ENCODE data around the gene HSD17B3.

The HSD17B3 gene

DNA sequence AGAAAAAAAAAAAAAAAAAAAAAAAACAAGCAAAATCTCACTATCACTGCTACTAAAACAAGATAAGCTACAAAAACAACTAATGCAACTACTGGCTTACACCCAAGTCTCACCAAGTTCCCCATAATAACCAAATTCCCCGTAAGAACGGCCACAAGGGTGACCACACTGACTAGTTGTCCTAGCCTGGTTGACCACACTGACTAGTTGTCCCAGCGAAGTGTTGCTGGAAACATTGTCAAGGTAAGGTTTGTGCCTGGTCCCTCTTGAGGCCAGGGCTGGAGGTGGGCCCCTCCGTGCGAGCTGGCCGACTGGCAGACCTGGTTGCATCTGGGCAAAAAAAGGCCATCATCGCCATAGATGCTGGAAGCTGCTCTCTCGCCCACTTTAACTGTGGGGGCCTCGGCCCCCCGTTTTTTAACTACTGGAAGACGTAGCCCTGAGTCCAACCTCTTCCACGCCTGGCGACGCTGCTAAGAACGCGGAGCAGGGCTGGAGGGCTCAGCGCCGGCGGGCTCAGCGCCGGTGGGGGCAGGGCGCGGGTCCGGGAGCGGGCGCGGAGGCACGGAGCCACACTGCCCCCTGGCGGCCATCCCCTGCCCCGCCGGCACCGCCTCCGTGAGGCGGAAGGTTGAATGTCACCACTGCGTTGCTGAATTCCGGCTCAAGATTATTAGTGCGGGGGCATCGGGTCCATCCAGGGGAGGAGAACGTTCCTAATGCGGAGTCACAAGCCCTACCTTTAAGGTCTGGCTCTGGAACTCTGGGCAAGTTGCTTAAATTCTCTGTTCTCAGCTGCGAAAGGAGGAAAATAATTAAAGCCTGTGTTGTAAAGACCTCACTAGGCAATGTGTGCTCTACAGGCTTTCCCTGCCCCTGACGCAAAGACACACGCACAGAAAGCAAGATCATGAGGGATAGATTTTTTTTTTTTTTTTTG lies 84.0 kb downstream of the HSD17B3 start:
- DNase-seq (ENCODE audit: low spot score in 2 of 2) (peak; percentile 42 to 69), ATAC-seq (replicated peaks; ENCODE audit: extremely low read depth, poor library complexity, severe bottlenecking) (peak; percentile 82)
- H3K4me3 Mint-ChIP-seq = peak overlapping the region; percentile 41
- H3K27ac Mint-ChIP-seq (ENCODE audit: low read depth) = no peak overlapping the region
- no peaks in the 10 kb centered on the region for H3K4me1 Mint-ChIP-seq
- no peaks in the 10 kb centered on the region for H3K9me3 Mint-ChIP-seq
- no peaks in the 10 kb centered on the region for H3K36me3 Mint-ChIP-seq (ENCODE audit: insufficient read depth)
- peaks cover 75% of the 10 kb centered on the region for H3K27me3 Mint-ChIP-seq

DNA sequence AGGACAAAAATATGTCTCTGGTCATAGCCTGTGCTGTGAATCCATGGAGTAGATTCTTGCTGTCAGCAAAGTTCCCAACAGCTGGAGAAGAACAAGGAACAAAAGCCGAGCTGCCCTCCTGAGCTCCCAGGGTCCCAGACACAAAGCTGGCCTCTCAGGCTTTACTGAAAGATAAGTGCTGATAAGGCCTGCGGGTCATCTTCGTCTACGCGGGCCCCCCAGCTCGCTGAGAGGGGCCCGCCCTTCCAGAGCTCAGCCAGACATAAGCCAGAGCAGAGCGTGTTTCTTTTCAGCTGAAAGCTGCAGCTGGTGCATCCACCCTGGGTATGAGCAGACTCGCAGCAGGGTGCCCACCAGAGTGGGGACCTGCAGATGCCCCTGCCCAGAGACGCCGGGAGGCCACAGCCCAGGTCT lies 84.7 kb downstream of the HSD17B3 start:
- Mint-ChIP-seq H3K27ac (ENCODE audit: low read depth) (no peak overlapping the region), H3K4me3 (peak overlapping the region; percentile 13), H3K9me3 (no peaks in the 10 kb centered on the region), H3K4me1 (no peaks in the 10 kb centered on the region), H3K36me3 (ENCODE audit: insufficient read depth) (no peaks in the 10 kb centered on the region), H3K27me3 (peaks cover 75% of the 10 kb centered on the region)
- no peak for ATAC-seq (replicated peaks; ENCODE audit: extremely low read depth, poor library complexity, severe bottlenecking)
- no peak for DNase-seq (ENCODE audit: low spot score in 2 of 2)

DNA sequence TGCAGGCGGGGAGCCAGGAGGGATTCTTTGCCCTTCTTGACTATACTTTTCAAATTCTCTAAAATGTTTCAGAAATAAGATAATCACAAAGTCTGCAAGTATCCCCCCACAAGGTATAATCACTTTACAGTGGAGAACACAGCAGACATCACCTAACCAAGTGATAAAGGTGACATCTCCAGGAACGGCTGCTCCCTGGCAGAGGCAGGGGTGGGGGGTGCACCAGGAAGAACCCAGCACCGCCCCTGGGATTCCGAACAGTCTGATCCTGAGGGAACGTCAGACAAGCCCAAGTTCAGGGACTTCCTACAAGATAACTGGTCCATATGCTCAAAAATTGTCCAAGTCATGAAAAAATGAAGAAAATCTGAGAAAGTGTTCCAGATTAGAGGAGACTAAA lies 85.4 kb downstream of the HSD17B3 start:
- Mint-ChIP-seq H3K27ac (ENCODE audit: low read depth) (no peak overlapping the region), H3K4me1 (no peaks in the 10 kb centered on the region), H3K27me3 (peaks cover 72% of the 10 kb centered on the region), H3K9me3 (no peaks in the 10 kb centered on the region), H3K36me3 (ENCODE audit: insufficient read depth) (no peaks in the 10 kb centered on the region), H3K4me3 (no peak overlapping the region)
- no peak for ATAC-seq (replicated peaks; ENCODE audit: extremely low read depth, poor library complexity, severe bottlenecking)
- no peak for DNase-seq (ENCODE audit: low spot score in 2 of 2)

DNA sequence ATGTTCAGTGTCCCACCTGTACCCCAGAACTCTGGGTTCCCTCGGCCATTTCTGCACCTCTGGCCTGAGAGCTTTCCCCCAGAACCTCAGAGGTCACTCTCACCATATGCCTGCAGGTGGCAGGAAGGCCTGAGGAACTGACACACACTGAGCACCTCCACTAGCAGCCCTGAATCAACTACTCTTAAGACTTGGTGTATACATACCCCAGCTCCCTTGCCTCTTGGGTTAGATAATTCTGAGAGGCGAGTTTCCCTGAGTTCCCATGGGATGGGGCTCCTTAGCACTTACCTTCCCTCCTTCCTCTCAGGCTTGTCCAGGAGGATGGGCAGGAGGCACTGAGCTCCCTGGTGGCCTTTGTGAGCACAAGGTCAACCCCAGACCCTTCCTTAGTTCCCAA lies 86.1 kb downstream of the HSD17B3 start:
- Mint-ChIP-seq H3K9me3 (no peaks in the 10 kb centered on the region), H3K27ac (ENCODE audit: low read depth) (no peak overlapping the region), H3K4me3 (no peak overlapping the region), H3K4me1 (no peaks in the 10 kb centered on the region), H3K36me3 (ENCODE audit: insufficient read depth) (no peaks in the 10 kb centered on the region), H3K27me3 (peaks cover 72% of the 10 kb centered on the region)
- no peak for DNase-seq (ENCODE audit: low spot score in 2 of 2)
- no peak for ATAC-seq (replicated peaks; ENCODE audit: extremely low read depth, poor library complexity, severe bottlenecking)

DNA sequence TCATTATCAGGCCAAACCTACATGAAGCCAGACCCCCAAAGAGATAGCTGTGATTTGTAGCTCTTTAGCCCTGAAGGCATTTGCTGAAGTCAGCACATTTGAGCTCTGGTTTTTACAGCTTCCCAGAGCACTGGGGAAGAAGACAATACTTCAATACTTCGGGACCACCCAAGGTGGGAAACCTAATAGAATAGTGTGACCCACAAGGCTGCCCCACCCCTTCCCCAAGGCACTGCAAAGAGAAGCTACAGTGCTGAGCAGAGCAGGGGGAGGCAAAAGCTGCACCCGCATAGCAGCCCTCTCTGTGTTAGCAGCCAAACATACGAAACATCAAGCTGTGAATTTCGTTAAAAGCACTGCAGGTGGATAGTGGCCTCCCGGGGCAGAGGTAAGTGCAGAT lies 87.3 kb downstream of the HSD17B3 start:
- no peaks in the 10 kb centered on the region for H3K36me3 Mint-ChIP-seq (ENCODE audit: insufficient read depth)
- no peak for DNase-seq (ENCODE audit: low spot score in 2 of 2)
- H3K4me1 Mint-ChIP-seq = no peaks in the 10 kb centered on the region
- ATAC-seq (replicated peaks; ENCODE audit: extremely low read depth, poor library complexity, severe bottlenecking) = no peak
- H3K4me3 Mint-ChIP-seq = no peak overlapping the region
- H3K27ac Mint-ChIP-seq (ENCODE audit: low read depth) = no peak overlapping the region
- H3K9me3 Mint-ChIP-seq = no peaks in the 10 kb centered on the region
- peaks cover 76% of the 10 kb centered on the region for H3K27me3 Mint-ChIP-seq

DNA sequence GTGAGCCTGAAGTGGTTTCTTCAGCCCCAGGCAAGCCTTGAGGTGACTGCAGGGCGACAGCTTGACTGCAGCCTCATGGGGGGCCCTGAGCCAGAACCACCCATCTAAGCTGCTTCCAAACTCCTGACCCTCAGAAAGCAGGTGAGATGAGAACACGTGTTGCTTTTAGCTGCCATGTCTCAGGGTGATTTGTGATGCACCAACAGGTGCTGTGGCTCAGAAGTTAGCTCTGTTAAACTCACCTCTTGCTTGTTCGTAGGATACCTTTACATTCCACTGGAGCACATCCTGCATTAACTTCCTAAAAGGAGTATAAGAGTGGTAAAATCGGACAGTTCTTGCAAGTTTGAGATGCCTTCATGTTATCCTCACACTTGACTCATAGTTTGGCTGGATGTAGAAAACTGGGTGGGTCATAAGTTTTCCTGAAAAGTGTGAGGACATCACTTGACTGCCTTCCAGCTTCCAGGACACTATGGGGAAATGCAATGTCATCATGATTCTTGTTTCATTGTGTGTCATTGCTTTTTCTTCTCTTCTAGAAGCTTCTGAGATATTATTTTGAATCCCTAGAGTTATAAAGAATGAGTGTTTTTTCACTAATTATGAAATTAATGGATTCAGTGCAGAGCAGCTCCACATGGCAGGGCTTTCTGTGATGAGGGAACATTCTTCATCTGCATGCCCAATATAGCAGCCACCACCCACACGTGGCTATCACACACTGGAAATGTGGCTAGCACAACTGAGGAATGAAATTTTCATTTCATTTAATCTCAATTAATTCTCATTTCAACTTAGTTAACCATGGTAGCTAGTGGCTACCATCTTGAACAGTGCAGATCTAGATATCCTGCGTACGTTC lies 92.3 kb downstream of the HSD17B3 start:
- Mint-ChIP-seq H3K36me3 (ENCODE audit: insufficient read depth) (no peaks in the 10 kb centered on the region), H3K4me1 (no peaks in the 10 kb centered on the region), H3K27ac (ENCODE audit: low read depth) (no peak overlapping the region), H3K4me3 (no peak overlapping the region), H3K27me3 (peaks cover 40% of the 10 kb centered on the region), H3K9me3 (no peaks in the 10 kb centered on the region)
- ATAC-seq (replicated peaks; ENCODE audit: extremely low read depth, poor library complexity, severe bottlenecking) (no peak), DNase-seq (ENCODE audit: low spot score in 2 of 2) (no peak)

DNA sequence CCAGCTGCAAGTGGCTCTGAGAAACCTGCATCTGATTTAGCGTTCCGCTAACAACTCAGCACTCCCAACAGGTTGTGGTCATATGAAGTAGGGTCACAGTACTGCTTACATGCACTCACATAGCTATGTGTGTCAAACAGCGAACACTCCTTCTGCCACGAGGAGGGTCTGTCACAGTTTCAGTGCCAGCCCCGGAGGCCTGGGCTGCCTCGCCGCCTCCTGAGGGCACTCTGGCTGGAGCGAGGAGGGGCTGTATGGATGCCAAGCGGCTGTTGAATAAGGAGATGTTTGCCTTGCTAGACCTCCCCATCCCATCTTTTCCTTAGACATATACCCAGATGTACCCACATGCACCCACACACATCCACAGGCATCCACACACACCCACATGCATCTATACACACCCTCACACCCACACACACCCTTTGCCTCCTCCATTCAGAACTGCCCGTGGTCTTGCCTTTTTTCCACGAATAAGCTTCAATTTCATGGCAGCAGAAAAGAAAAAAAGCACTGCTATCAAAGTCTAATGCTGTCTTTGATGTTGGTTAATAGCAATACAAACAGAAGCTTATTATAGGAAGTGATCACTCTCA lies 95.7 kb downstream of the HSD17B3 start:
- Mint-ChIP-seq H3K27me3 (peaks cover 9% of the 10 kb centered on the region), H3K9me3 (no peaks in the 10 kb centered on the region), H3K27ac (ENCODE audit: low read depth) (no peak overlapping the region), H3K36me3 (ENCODE audit: insufficient read depth) (no peaks in the 10 kb centered on the region), H3K4me3 (no peak overlapping the region), H3K4me1 (peaks cover 11% of the 10 kb centered on the region)
- ATAC-seq (replicated peaks; ENCODE audit: extremely low read depth, poor library complexity, severe bottlenecking) = no peak
- DNase-seq (ENCODE audit: low spot score in 2 of 2) = no peak

DNA sequence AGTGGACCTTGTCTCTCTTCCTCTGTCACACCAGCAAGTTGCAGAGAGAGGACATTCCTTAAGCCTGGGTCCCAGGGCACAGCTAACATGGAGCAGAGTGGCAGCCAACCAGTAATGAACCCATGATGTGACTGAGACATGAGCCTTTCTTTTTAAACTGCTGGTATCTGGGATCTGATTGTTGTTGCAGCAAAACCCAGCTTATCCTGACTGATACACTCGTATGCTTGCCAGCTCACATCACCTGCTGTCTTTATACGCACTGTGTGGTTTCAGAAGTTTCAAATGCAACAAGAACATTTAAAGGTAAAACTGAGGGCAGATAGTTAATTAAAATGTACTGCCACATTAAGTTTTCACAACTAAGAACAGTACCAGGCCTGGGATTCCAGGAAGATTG lies 97.1 kb downstream of the HSD17B3 start:
- Mint-ChIP-seq H3K36me3 (ENCODE audit: insufficient read depth) (no peaks in the 10 kb centered on the region), H3K27ac (ENCODE audit: low read depth) (no peak overlapping the region), H3K4me3 (no peak overlapping the region), H3K9me3 (no peaks in the 10 kb centered on the region), H3K27me3 (no peaks in the 10 kb centered on the region), H3K4me1 (peaks cover 11% of the 10 kb centered on the region)
- DNase-seq (ENCODE audit: low spot score in 2 of 2) (no peak), ATAC-seq (replicated peaks; ENCODE audit: extremely low read depth, poor library complexity, severe bottlenecking) (no peak)

DNA sequence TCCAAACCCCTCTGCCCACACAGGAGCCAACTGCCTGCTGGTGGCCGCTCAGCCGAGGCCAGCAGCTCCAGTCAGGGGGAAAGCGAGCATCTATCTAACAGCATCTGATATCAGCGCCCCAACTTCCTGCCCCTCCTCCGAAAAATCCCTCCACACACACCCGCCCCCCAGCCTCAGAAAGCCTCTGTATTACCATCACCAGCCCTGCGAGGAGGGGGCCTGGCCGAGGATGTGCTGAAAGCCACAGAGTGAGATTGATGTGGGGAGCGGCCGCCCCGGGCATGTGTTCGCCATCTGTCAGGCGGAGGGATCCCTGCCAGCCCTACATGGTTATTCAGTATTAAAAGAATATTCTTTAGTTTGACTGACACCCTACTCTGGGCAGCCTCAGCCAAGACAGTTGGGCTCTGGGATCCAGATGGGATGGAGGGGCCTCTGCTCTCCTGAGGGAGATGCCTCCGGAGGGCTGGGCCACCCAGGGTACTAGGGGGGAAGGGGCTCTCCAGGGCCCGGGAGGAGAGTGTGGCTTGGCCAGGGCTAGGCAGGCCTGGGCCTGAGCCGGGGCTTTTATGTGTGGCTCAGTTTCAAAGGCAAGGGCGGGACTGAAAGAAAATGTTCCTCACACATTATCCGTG lies 98.0 kb downstream of the HSD17B3 start:
- ATAC-seq (replicated peaks; ENCODE audit: extremely low read depth, poor library complexity, severe bottlenecking) (no peak), DNase-seq (ENCODE audit: low spot score in 2 of 2) (no peak)
- H3K4me1 Mint-ChIP-seq = peaks cover 11% of the 10 kb centered on the region
- H3K27ac Mint-ChIP-seq (ENCODE audit: low read depth) = no peak overlapping the region
- H3K9me3 Mint-ChIP-seq = no peaks in the 10 kb centered on the region
- H3K27me3 Mint-ChIP-seq = no peaks in the 10 kb centered on the region
- H3K36me3 Mint-ChIP-seq (ENCODE audit: insufficient read depth) = no peaks in the 10 kb centered on the region
- H3K4me3 Mint-ChIP-seq = no peak overlapping the region

DNA sequence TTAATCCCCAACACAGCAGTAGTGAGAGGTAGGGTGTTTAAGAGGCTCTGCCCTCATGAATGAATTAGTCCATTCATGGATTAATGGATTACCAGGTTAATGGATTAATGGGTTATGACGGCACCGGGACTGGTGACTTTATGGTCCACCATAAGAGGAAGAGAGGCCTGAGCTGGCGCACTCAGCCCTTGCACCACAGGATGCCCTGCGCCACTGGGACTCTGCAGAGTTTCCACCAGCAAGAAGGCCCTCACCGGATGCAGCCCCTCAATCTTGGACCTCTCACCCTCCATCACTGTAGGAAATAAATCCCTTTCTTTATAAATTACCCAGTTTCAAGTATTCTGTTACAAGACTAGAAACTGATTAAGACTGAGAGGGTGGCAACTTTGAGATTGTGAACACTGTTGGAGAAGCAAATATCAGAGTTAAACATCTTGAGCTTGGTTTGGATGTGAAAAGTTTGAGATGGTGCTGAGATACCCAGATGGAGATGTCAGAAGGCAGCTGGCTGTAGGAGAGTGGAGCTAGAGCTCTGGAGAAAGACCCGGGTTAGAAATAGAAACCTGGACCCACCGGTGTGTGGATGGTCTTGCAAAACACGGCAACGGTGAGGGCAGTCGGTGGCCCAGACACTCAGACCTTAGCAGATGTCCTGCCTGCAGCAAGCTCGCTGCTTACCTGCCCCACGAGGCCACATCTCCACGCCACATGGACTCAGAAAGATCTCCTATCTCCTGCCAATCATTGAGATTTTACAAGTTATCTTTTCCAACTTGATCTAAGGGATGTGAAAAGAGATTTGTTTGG lies 98.8 kb downstream of the HSD17B3 start:
- Mint-ChIP-seq H3K27me3 (no peaks in the 10 kb centered on the region), H3K4me3 (no peak overlapping the region), H3K4me1 (peaks cover 11% of the 10 kb centered on the region), H3K27ac (ENCODE audit: low read depth) (no peak overlapping the region), H3K9me3 (no peaks in the 10 kb centered on the region), H3K36me3 (ENCODE audit: insufficient read depth) (no peaks in the 10 kb centered on the region)
- ATAC-seq (replicated peaks; ENCODE audit: extremely low read depth, poor library complexity, severe bottlenecking) (no peak), DNase-seq (ENCODE audit: low spot score in 2 of 2) (no peak)

DNA sequence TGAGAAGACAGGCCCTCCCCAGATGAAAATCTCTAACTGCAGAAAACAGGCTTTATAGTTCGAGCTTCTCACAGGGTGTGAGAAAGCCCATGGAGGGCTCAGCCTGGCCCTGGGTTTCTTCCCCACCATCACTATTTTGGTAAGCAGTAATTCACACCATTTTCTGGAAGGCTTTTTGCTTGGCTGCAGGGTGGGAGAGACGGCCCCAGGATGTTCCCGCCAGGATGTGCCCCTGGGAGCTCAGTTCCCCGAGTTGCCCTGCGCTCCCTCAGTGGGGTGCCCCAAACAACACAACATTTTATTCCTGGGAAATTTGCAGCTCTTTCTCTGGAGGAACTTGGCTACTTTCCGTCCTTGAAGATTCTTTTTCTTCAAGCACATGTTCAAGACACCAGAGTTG lies 100.8 kb downstream of the HSD17B3 start:
- no peak for ATAC-seq (replicated peaks; ENCODE audit: extremely low read depth, poor library complexity, severe bottlenecking)
- no peak for DNase-seq (ENCODE audit: low spot score in 2 of 2)
- peaks cover 11% of the 10 kb centered on the region for H3K4me1 Mint-ChIP-seq
- no peaks in the 10 kb centered on the region for H3K9me3 Mint-ChIP-seq
- H3K27ac Mint-ChIP-seq (ENCODE audit: low read depth) = no peak overlapping the region
- no peak overlapping the region for H3K4me3 Mint-ChIP-seq
- peaks cover 10% of the 10 kb centered on the region for H3K27me3 Mint-ChIP-seq
- H3K36me3 Mint-ChIP-seq (ENCODE audit: insufficient read depth) = no peaks in the 10 kb centered on the region

DNA sequence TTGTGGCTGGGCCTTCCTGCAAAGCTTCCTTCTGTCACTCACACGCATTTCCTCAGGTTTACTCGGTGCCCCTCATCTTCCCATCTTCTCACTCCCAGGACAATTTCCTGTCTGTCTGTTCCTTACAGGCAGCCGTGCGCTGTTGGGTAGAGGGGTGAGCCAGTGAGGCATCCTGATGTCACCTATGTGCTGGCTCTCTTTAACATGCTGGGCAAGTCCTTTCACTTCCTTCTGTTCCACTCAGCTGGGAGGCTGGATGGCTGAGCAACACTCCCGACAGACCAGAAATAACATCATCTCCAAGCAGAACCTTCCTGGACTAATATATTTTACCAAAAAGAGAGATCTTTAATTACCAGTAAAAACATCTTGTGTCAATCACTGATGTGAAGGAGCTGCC lies 103.0 kb downstream of the HSD17B3 start:
- H3K4me1 Mint-ChIP-seq = peaks cover 9% of the 10 kb centered on the region
- peaks cover 28% of the 10 kb centered on the region for H3K27me3 Mint-ChIP-seq
- ATAC-seq (replicated peaks; ENCODE audit: extremely low read depth, poor library complexity, severe bottlenecking) (no peak), DNase-seq (ENCODE audit: low spot score in 2 of 2) (no peak)
- H3K4me3 Mint-ChIP-seq = no peak overlapping the region
- no peaks in the 10 kb centered on the region for H3K36me3 Mint-ChIP-seq (ENCODE audit: insufficient read depth)
- H3K27ac Mint-ChIP-seq (ENCODE audit: low read depth) = no peak overlapping the region
- H3K9me3 Mint-ChIP-seq = no peaks in the 10 kb centered on the region

All from central memory CD8-positive, alpha-beta T cell (primary cell).